AG10803 (cell line): Measurements from ENCODE around the gene RNU7-1.

ENCODE experiments used
- DNase-seq: peaks from one replicate; pipeline ENCODE4 v3.0.0; 2010; ENCODE audit warnings: low read depth
- H3K4me3 ChIP-seq: 2 replicates; pipeline ENCODE4 v1.5.1; 2011; ENCODE audit warnings: mild to moderate bottlenecking, low read length, control low read depth
- CTCF ChIP-seq: conservative IDR thresholded peaks from 2 replicates; pipeline ENCODE4 v1.5.1; 2011; ENCODE audit warnings: mild to moderate bottlenecking, low read length, control low read depth, inconsistent platforms

Gene RNU7-1

GRCh38 chr12:6921539-6921938 is 22.1 kb upstream of the RNU7-1 start:
- no peak for TF ChIP-seq CTCF
- H3K4me3 ChIP-seq: no peak overlapping the region
- no peak for DNase-seq

GRCh38 chr12:6921996-6922946 is 21.3 kb upstream of the RNU7-1 start:
- DNase-seq: no peak
- TF ChIP-seq CTCF: no peak
- H3K4me3 ChIP-seq: no peak overlapping the region

GRCh38 chr12:6923003-6923732 is 20.4 kb upstream of the RNU7-1 start:
- TF ChIP-seq CTCF: no peak; the same call in 1 of the 2 replicates
- H3K4me3 ChIP-seq: no peak overlapping the region
- DNase-seq: no peak

GRCh38 chr12:6923851-6924250 is 19.8 kb upstream of the RNU7-1 start:
- TF ChIP-seq CTCF: no peak
- DNase-seq: no peak
- H3K4me3 ChIP-seq: no peak overlapping the region

GRCh38 chr12:6925239-6925539 is 18.4 kb upstream of the RNU7-1 start:
- DNase-seq: no peak
- peak overlapping the region; percentile 24; the same call in 1 of the 2 replicates for H3K4me3 ChIP-seq
- no peak for TF ChIP-seq CTCF

GRCh38 chr12:6925540-6926279 is 17.9 kb upstream of the RNU7-1 start:
- no peak; the same call in 1 of the 2 replicates for TF ChIP-seq CTCF
- H3K4me3 ChIP-seq: peak overlapping the region; percentile 85

More at GRCh38 chr12:6925540-6926279, 17.9 kb upstream of the RNU7-1 start:
- DNase-seq: peak; percentile 94
